ENCODE results near the gene NHSL1. TPM values are rescaled to one million over a fixed set of nuclear protein-coding genes. Genes with fewer than 3 reads are reported as not detected.

Gene NHSL1
- total and polyA plus RNA-seq, 2 donors: 1.7 to 19.5 TPM

GRCh38 chr6:138397128-138398122, 101.9 kb downstream of the NHSL1 start:
- H3K27ac ChIP-seq (ENCODE audit: low read depth): no peak overlapping the region
- WGBS: 80% methylated on average over 8 of the region's 8 CpGs
- DNase-seq (ENCODE audit: extremely low spot score): no peak
- no peaks in the 10 kb centered on the region for H3K36me3 ChIP-seq (ENCODE audit: insufficient read depth)
- no peaks in the 10 kb centered on the region for H3K4me1 ChIP-seq (ENCODE audit: insufficient read depth)
- no peak overlapping the region for H3K4me3 ChIP-seq (ENCODE audit: low read depth, low read length)

- WGBS: 91% methylated on average over 5 of the region's 5 CpGs
- H3K27ac ChIP-seq (ENCODE audit: low read depth): no peak overlapping the region
- no peaks in the 10 kb centered on the region for H3K4me1 ChIP-seq (ENCODE audit: insufficient read depth)
- H3K4me3 ChIP-seq (ENCODE audit: low read depth, low read length): no peak overlapping the region
- DNase-seq (ENCODE audit: extremely low spot score): no peak
- no peaks in the 10 kb centered on the region for H3K36me3 ChIP-seq (ENCODE audit: insufficient read depth)
Observed at GRCh38 chr6:138396709-138397108, 102.6 kb downstream of the NHSL1 start.

DNA sequence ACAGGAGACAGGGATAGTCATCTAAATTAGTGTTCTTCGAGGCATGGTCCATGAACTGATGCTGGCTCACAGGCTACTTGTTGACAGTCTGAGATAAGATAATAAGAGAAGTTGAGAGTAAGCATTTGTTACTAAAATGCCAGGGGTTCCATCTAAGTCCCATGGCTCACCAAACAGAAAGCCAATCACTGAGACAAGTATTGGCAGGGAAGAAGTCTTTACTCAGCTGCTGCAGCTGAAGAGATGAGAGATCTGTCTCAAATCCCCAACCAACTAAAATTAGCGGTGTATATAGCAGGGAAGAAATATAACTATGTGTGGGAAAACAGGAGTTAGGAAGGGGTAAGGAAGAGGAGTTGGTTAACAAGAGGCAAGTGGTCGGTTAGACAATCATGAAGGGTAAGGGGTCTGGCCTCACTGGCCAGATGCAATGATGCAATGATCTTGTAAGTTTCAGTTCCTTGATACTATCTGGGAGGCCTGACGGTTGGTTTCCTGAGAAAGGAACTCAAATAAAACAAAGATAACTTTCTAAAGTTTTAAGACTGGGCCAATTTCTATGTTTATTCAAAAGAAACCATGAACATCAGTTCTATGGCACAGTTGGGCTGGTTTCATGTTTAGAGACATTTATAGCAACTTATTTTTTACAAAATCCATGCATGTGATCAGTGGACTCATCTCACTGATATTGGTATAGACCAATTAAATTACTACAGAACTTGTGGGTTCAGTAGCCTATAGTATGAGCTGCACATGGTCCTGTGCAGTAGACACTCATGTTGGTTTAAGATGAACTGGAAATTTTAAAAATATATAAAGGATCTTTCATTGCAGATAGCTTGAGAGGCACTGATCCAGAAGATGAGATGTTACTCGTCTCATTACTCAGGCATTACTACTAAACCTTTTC, 105.2 kb downstream of the NHSL1 start:
- no peak for DNase-seq (ENCODE audit: extremely low spot score)
- H3K4me1 ChIP-seq (ENCODE audit: insufficient read depth): no peaks in the 10 kb centered on the region
- 58% methylated on average over 5 of the region's 5 CpGs for whole genome bisulfite sequencing
- H3K36me3 ChIP-seq (ENCODE audit: insufficient read depth): no peaks in the 10 kb centered on the region
- H3K27ac ChIP-seq (ENCODE audit: low read depth): no peak overlapping the region
- H3K4me3 ChIP-seq (ENCODE audit: low read depth, low read length): no peak overlapping the region

DNA sequence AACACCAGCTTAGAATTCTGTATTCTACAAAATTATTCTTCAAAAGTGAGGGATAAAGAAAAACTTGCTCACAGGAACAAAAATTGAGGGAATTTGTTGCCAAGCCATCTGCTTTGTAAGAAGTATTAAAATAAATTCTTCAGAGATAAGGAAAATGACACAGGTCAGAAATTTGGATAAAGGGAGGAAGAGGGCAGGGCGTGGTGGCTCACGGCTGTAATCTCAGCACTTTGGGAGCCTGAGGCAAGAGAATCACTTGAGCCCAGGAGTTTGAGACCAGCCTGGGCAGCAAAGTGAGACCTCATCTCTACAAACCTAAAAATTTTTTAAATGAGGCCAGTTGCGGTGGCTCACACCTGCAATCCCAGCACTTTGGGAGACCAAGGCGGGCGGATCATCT, 109.7 kb downstream of the NHSL1 start:
- WGBS: 76% methylated on average over 5 of the region's 5 CpGs
- no peak for DNase-seq (ENCODE audit: extremely low spot score)
- no peak overlapping the region for H3K27ac ChIP-seq (ENCODE audit: low read depth)
- no peaks in the 10 kb centered on the region for H3K36me3 ChIP-seq (ENCODE audit: insufficient read depth)
- no peaks in the 10 kb centered on the region for H3K4me1 ChIP-seq (ENCODE audit: insufficient read depth)
- H3K4me3 ChIP-seq (ENCODE audit: low read depth, low read length): no peak overlapping the region

DNA sequence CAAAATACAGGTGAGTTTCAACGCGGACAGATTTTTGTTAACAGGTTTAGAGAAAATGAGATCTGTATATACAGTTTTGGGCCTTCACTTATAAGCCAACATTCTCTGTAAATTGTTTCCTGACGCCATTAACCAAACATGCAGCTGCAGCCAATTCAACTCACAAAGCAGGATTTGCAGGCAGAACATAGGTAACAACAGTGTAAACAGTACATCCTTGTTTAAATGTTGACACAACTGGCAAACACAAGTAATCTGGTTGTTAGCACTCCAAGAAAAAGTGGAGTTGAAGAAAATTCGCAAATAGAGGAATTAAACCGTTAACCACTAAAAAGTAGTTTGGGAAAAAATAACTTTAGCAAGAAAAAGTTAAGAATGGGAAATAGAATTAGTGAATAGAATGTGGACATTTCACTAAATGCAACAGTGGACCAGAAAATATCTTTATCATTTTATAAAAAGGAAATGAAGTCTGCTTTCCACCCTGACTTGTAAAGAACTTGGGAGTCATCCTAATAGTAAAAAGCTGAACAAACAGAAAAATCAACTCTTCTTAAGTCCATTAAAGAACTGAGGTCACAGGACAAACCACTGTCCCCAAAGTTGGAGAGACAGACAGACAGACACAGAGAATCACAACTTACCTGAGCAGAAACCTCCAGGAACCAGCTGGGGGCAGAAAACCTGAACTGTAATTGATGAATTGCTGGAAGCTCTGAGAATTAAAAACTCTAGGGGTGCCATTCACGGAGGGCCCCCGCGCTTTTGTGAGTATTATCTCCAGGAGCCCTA, 111.5 kb downstream of the NHSL1 start:
- Histone ChIP-seq H3K4me3 (ENCODE audit: low read depth, low read length) (no peak overlapping the region), H3K27ac (ENCODE audit: low read depth) (no peak overlapping the region), H3K36me3 (ENCODE audit: insufficient read depth) (no peaks in the 10 kb centered on the region), H3K4me1 (ENCODE audit: insufficient read depth) (no peaks in the 10 kb centered on the region)
- DNase-seq (ENCODE audit: extremely low spot score): peak; percentile 33
- 80% methylated on average over 8 of the region's 8 CpGs for WGBS

GRCh38 chr6:138386897-138387296, 112.4 kb downstream of the NHSL1 start:
- WGBS: 94% methylated on average over 3 of the region's 3 CpGs
- Histone ChIP-seq H3K4me1 (ENCODE audit: insufficient read depth) (no peaks in the 10 kb centered on the region), H3K36me3 (ENCODE audit: insufficient read depth) (no peaks in the 10 kb centered on the region), H3K4me3 (ENCODE audit: low read depth, low read length) (no peak overlapping the region), H3K27ac (ENCODE audit: low read depth) (no peak overlapping the region)
- no peak for DNase-seq (ENCODE audit: extremely low spot score)

- Histone ChIP-seq H3K4me1 (ENCODE audit: insufficient read depth) (no peaks in the 10 kb centered on the region), H3K27ac (ENCODE audit: low read depth) (no peak overlapping the region), H3K4me3 (ENCODE audit: low read depth, low read length) (no peak overlapping the region), H3K36me3 (ENCODE audit: insufficient read depth) (no peaks in the 10 kb centered on the region)
- DNase-seq (ENCODE audit: extremely low spot score): no peak
- 54% methylated on average over 3 of the region's 3 CpGs for WGBS
Observed at GRCh38 chr6:138383776-138384175, 115.5 kb downstream of the NHSL1 start.

DNA sequence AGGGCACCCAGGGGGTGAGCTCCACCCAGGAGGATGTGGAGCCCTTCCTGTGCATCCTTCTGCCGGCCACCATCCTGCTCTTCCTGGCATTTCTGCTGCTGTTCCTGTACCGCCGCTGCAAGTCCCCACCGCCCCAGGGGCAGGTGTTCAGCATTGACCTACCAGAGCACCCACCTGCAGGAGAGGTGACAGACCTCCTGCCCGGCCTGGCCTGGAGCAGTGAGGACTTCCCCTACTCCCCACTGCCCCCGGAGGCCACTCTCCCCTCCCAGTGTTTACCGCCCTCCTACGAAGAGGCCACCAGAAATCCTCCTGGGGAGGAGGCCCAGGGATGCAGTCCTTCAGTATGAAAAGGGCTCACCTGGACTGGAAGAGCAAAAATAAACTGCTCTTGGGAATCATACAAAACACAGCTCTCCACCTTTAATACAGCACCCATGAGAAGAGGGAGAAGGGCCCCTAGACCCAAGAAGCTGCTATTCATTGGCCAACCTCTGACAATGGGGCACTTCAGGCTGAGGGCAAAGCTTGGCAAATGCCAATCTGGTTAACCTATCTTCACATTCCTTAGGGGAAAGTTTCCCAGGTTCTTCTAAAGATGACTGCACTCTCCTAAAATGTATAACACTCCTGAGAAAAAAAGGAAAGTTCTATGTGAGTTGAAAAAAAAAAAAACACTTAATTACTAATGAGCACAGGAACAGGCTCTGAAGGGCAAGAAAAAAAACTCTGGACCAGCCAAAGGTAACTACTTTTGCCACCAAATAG, 116.6 kb downstream of the NHSL1 start:
- Histone ChIP-seq H3K36me3 (ENCODE audit: insufficient read depth) (no peaks in the 10 kb centered on the region), H3K4me3 (ENCODE audit: low read depth, low read length) (no peak overlapping the region), H3K4me1 (ENCODE audit: insufficient read depth) (no peaks in the 10 kb centered on the region), H3K27ac (ENCODE audit: low read depth) (no peak overlapping the region)
- 81% methylated on average over 8 of the region's 8 CpGs for WGBS
- DNase-seq (ENCODE audit: extremely low spot score): no peak

- no peaks in the 10 kb centered on the region for H3K36me3 ChIP-seq (ENCODE audit: insufficient read depth)
- no peak overlapping the region for H3K27ac ChIP-seq (ENCODE audit: low read depth)
- DNase-seq (ENCODE audit: extremely low spot score): no peak
- no peaks in the 10 kb centered on the region for H3K4me1 ChIP-seq (ENCODE audit: insufficient read depth)
- WGBS: 56% methylated on average over 4 of the region's 4 CpGs
- H3K4me3 ChIP-seq (ENCODE audit: low read depth, low read length): no peak overlapping the region
Observed at GRCh38 chr6:138378463-138378862, 120.8 kb downstream of the NHSL1 start.

GRCh38 chr6:138377844-138378243, 121.5 kb downstream of the NHSL1 start, which contains the start of gene SMIM28:
Gene SMIM28 (plus strand): TSS chr6:138377905. CDS start chr6:138378073, 168 bp downstream.
- no peak for DNase-seq (ENCODE audit: extremely low spot score)
- WGBS: 75% methylated on average over 6 of the region's 6 CpGs
- Histone ChIP-seq H3K36me3 (ENCODE audit: insufficient read depth) (no peaks in the 10 kb centered on the region), H3K4me3 (ENCODE audit: low read depth, low read length) (no peak within 1 kb of the TSS), H3K27ac (ENCODE audit: low read depth) (no peak within 1 kb of the TSS), H3K4me1 (ENCODE audit: insufficient read depth) (no peaks in the 10 kb centered on the region)

DNA sequence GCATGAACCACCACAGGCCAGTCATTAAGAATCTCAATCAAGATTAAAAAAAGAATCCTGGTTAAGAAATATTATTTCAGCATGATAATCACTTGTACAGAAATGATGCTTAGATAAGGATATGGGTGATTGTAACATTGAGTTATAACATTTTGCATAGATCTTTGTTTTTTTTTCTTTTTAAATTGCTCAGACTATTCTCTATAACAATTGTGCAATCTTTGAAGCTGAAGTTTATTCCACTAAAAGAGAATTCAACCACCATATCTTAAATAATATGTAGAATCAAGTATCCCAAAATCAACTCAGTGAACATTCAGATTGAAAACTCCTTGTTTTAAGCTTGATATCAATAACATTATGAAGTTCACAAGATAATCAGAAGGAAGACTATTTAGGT, 122.3 kb downstream of the NHSL1 start:
- no peak overlapping the region for H3K4me3 ChIP-seq (ENCODE audit: low read depth, low read length)
- no peaks in the 10 kb centered on the region for H3K36me3 ChIP-seq (ENCODE audit: insufficient read depth)
- no peaks in the 10 kb centered on the region for H3K4me1 ChIP-seq (ENCODE audit: insufficient read depth)
- H3K27ac ChIP-seq (ENCODE audit: low read depth): no peak overlapping the region
- DNase-seq (ENCODE audit: extremely low spot score): no peak

- Histone ChIP-seq H3K36me3 (ENCODE audit: insufficient read depth) (no peaks in the 10 kb centered on the region), H3K4me1 (ENCODE audit: insufficient read depth) (no peaks in the 10 kb centered on the region), H3K4me3 (ENCODE audit: low read depth, low read length) (no peak overlapping the region), H3K27ac (ENCODE audit: low read depth) (no peak overlapping the region)
- no peak for DNase-seq (ENCODE audit: extremely low spot score)
- WGBS: 95% methylated on average over 2 of the region's 2 CpGs
Observed at GRCh38 chr6:138374815-138375214, 124.5 kb downstream of the NHSL1 start.

All from urinary bladder (tissue), 4 donors.